AG09319 (cell line): ENCODE data around the gene SLC66A2.

ENCODE experiments used
- DNase-seq: peaks from one replicate; pipeline ENCODE4 v3.0.0-alpha.2; 2010; ENCODE audit warnings: low read depth; ENCODE audit errors: extremely low read depth
- TF ChIP-seq, protein P1 (sequence below): IDR thresholded peaks from 2 replicates; pipeline ENCODE4 v1.5.1; 2011; ENCODE audit warnings: low read depth, mild to moderate bottlenecking, inconsistent platforms, low read length, moderate library complexity

Gene SLC66A2

DNA sequence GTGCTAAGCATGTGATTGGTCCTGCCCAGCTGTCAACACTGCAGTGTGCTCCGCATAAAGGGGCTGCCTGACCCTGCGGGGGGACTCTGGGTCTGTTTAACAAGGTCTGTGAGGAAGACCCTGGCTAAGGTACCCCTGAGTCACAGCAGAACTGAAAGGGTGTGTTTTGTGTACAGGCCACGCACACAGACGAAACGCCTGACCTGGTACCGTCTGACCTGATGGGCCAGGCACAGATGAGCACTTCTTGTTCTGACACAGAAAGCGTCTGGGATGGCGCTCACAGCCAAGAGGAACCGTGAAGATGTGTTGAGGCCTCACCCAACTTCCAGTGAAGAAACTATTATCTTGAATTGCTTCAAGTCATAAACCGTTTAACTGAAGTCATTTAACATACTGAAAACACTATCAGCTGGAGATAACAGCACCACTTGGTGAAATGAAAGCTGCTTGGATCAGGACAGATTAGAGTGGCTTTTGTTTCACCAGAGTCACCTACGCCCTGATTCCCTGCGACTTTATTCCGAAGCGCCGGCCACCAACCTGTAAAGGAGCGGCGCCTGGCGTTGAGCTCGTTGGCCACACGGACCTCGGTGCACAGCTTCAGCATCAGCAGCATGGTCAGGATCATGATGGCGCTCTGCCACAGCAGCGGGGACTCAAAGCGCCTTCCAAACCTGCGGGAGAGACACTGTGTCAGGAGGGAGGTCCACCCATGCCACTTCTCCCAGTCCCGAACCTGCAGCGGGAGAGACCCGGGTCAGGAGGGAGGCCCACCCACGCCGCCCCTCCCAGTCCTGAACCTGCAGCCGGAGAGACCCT, 8.5 kb downstream of the SLC66A2 start:
- TF ChIP-seq, protein P1, sequence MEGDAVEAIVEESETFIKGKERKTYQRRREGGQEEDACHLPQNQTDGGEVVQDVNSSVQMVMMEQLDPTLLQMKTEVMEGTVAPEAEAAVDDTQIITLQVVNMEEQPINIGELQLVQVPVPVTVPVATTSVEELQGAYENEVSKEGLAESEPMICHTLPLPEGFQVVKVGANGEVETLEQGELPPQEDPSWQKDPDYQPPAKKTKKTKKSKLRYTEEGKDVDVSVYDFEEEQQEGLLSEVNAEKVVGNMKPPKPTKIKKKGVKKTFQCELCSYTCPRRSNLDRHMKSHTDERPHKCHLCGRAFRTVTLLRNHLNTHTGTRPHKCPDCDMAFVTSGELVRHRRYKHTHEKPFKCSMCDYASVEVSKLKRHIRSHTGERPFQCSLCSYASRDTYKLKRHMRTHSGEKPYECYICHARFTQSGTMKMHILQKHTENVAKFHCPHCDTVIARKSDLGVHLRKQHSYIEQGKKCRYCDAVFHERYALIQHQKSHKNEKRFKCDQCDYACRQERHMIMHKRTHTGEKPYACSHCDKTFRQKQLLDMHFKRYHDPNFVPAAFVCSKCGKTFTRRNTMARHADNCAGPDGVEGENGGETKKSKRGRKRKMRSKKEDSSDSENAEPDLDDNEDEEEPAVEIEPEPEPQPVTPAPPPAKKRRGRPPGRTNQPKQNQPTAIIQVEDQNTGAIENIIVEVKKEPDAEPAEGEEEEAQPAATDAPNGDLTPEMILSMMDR: no peak
- no peak for DNase-seq

DNA sequence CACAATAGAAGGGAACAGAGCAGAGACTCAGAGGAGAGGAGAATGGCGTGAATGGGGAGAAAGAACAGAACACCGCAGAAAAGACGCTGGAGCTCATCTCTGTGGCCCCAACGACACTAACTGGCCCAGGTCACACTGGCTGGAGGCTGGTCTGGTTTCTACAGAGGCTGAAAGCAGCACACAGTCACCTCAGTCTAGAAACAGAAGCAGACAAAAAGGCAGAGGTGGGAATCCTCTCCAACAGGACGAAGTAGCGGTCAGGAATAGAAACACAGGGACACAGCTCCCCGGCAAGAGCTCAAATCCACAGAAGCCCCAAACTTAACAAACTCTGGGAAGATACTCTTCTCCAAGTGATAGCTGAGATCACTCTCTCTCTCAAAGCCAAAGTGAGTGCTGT, 9.2 kb downstream of the SLC66A2 start:
- DNase-seq: no peak
- TF ChIP-seq, protein P1: no peak

DNA sequence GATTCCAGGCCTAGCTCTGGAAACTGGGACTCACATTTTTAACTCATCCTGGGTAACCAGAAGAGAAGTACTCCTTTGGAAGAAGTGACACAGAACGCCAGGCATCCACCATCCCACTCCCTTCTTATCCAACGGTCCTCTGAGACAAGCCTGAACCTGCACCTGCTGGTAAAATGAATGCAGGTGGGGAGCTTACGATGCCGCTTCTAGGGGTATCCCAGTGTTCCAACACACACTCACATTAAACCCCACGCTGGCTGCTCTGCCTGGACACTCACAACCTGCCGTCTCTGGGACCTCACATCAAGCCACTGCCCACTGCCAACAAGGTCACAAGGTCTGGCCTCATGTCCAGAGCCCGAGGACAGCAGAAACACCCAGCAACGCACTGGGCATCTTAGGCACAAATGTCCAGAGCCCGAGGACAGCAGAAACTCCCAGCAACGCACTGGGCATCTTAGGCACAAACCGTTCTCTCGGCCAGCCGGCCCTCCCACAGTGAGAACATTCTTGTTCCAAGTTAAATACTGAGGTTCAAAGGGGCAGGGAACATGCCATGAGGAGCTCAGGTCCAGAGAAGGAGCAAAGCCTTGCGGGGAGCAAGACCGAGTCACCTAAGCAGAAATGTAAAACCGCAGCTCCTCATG, 9.9 kb downstream of the SLC66A2 start:
- TF ChIP-seq, protein P1: no peak
- DNase-seq: no peak

DNA sequence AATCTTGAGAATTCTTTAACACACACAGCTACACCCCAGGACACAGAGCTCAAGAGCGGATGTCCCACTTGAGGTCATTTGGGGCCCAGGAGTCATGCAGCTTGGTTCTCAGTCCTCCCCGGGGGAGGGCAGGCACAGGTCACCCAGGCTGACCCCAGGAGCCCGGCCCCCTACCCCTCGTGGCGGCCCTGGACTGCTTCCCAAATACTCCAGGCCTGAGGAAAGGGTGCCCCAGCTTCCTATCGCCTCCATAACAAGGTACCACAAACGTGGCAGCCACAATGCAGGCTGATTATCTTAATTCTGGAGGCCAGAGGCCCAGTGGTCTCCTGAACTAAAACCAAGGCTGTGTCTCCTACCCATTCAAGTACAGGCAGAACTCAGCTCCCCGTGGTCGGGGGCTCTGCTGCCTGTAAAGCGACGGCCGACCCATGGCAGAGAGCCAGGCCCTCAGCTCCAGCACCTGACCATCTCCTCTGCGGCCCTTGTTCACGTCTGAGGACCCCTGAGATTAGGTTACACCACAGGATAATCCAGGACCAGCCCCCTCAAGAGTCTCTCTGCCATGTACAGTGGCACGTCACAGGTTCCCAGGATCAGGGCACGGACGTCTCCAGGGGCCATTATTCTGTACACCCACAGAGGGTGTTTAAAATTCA, 10.5 kb downstream of the SLC66A2 start:
- DNase-seq: no peak
- TF ChIP-seq, protein P1: no peak

DNA sequence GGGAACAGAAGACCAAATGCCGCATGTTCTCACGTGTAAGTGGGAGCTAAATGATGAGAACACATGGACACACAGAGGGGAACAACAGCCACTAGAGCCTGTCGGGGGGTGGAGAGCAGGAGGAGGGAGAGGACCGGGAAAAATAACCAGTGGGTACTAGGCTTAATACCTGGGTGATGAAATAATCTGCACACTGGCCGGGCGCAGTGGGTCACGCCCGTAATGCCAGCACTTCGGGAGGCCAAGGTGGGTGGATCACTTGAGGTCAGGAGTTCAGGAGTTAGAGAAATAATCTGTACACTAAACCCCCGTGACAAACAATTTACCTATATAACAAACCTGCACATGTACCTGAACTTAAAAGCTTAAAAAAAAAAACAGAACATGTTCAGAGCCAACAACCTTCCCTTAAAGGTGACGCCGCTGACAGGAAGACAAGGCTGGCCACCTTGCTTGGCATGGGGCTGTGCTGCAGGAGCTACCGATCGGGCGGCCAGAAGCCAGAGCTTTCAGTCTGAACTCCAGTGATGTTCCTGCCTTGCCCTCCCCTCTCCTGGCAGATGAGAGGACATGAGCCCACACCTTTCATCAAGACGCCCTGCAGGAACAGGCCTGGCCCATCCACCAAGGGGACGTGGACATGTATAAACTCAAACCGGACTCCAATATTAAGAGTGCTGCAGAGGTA, 11.2 kb downstream of the SLC66A2 start:
- no peak for DNase-seq
- TF ChIP-seq, protein P1: no peak

DNA sequence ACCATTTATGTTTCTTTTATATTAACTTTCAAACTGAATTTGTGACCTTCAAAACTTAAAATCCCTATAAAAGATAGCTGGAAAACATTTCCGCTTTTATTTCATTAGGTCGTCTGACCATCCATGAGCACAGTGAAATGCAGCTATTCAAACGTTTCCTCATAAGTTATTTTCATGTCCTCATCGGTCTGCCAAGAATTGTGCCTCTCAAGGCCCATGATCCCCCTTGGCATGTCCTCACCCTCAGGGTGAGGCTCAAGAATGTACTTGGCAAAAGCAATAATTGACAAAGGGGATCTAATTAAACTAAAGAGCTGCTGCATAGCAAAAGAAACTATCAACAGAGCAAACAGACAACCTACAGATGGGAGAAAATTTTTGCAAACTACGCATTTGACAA, 12.4 kb downstream of the SLC66A2 start:
- TF ChIP-seq, protein P1: no peak
- DNase-seq: no peak
